GM19240 (cell line): Measurements from ENCODE around the gene NFS1.
A peak's percentile ranks its signal among the peaks of the same experiment; 100 is the strongest.

Experiments used
- DNase-seq: peaks from one replicate; pipeline ENCODE4 v3.0.0; 2011; ENCODE audit warnings: low spot score; ENCODE audit not compliant: insufficient read length

The NFS1 gene

DNA sequence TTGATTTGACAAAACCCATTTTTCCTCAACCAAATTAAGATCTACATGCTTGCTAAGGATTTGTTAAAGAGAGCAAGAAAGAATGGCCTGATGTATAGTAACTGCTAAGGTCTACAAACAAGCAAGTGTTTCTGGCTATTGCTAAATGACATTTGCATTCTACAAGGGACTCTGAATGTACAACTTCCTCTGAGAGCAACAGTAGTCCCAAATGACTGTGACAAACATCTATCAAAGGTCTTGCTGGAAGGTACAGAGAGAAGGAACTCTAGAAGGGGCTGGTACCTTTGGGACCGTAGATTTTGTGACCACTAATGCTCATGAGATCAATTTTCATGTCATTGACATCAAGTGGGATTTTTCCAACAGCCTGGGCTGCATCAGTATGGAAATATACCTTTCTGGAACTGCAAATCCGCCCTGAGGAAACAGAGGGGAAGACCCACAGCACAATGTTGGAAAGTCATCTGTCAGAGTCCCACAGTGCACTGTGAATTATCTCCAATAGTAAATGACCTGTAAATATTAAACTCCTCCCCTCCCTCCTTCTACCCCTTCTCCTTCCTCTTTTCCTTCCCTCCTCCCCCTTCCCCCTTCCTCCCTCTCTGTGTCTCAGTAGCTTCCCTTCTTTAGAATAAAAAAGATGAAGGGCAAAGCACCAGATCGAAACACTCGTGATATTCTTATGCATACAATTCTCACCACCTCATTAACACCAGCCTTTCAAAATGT, 18.5 kb downstream of the NFS1 start:
- DNase-seq, result no peak

DNA sequence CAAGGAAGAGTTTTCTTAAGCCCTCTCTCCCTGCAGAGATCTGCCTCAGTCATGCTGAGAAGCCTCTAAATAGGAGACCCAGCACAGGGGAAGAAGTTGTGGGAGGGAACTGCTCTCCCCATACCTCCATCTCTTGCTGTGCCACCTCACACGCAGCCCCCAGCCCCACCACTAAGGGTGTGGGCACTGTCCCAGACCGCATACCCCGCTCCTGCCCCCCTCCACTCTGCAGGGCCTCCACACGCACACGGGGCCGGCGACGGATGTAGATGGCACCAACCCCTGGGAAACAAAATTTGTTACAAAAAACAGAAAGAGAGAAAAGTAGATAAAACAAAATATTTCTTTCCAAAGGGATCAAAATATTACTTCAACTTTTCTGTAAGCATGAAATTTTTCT, 24.2 kb downstream of the NFS1 start:
- no peak for DNase-seq

DNA sequence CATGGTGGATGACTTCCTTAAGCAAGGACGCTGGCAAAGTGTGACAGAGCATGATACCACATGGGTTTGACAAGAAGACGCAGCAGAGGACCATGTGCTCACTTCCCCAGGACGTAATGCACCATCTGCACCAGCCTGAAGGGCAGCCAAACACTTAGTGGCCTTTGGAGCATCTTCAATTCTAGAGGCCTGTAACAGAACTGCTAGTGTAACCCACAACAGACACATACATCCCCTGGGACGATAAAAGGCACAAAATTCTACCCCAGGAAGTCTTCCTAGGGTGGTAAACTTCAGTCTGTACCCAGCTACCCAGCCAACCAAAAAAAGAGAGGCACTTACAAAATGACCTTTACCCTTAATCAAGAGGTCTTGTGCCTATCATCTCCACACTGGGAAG, 25.3 kb downstream of the NFS1 start:
- DNase-seq, result no peak

DNA sequence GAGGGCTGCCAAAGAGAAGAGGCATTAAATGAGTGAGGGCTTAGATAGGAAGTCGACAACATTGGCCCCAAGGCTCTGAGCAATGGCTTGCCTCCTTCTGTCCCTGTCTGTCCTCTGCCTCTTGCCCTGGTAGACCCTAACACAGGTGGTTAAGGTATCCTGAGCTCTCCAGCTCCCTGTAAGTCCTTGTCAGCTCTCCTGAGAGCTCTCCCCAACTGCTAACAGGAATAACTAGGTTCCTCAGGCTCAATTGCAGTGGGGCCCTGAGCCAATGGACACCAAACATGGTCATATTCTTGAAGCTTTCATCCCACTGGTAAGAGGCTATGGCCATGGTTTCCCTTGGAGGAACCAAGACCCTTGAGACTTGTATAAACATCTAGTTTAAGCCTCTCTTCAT, 29.5 kb downstream of the NFS1 start:
- no peak for DNase-seq

DNA sequence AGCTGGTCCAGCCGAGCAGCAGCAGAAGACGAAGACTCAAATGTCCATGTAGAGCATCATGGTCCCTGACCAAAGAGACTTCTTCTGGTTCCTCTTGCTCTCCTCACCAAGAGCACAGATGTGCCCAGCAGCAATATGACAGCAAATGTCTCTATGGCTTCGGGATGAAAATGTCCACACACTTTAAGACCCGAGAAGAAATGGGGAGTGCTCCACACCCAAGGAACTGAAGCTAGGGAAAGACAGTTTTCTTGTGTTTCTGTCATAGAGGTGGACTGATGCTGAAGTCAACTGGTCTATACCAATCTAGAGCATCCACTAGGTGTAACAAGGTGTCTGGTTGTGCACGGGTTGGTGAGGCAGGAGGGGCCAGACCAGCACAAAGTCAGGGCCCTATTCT, 29.9 kb downstream of the NFS1 start:
- no peak for DNase-seq

DNA sequence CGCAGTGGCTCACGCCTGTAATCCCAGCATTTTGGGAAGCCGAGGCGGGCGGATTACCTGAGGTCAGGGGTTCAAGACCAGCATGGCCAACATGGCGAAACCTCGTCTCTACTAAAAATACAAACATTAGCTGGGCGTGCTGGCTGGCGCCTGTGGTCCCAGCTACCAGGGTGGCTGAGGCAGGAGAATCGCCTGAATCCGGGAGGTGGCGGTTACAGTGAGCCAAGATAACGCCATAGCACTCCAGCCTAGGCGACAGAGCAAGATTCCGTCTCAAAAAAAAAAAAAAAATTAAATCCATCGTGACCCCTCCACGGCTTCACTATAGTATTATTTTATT, 33.2 kb downstream of the NFS1 start:
- DNase-seq, result no peak

DNA sequence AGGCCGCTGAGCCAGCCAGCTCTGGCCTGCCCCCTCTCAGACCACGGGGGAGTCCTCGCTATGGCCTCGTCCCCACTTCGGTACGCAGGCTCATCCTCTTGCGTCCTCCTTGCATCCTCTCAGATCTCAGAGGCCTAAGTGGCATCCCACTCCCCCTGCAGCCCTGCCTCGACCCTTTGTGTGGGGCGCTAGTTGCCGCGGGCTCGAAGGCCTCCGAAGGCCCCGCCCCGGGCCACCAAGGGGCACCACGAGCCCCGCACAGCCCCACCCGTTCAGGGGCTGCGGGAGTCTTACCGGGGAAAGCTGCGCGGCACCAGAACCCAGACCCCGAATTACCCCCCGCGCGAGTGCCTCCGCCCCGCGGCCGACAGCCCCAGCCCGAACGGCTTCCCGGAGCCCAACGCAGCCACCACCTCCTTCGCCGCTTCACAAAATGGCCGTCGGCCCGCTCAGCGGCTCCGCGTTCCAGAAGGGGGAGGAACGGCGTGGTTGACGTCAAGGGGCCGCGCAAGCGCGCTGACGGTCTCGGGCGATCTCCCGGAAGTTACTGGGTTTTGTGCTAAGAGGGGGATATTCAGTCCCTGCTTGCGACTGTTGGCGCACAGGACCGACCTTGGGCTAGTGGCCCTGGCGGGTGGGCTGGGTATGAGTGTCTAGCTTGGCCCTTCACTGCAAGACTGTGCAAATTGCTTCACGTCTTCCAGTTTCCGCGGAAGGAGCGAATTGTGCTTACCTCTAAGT, 34.5 kb downstream of the NFS1 start, which contains the start of the genes CPNE1 and RBM12:
Gene CPNE1, minus strand, starts transcription at position 435 of the 741 bp plus-strand sequence. CDS start 31,977 bp downstream, outside the sequence.
Gene RBM12, minus strand, starts transcription at position 435 of the 741 bp plus-strand sequence. CDS start 9,578 bp downstream, outside the sequence.
- peak; percentile 90 for DNase-seq

DNA sequence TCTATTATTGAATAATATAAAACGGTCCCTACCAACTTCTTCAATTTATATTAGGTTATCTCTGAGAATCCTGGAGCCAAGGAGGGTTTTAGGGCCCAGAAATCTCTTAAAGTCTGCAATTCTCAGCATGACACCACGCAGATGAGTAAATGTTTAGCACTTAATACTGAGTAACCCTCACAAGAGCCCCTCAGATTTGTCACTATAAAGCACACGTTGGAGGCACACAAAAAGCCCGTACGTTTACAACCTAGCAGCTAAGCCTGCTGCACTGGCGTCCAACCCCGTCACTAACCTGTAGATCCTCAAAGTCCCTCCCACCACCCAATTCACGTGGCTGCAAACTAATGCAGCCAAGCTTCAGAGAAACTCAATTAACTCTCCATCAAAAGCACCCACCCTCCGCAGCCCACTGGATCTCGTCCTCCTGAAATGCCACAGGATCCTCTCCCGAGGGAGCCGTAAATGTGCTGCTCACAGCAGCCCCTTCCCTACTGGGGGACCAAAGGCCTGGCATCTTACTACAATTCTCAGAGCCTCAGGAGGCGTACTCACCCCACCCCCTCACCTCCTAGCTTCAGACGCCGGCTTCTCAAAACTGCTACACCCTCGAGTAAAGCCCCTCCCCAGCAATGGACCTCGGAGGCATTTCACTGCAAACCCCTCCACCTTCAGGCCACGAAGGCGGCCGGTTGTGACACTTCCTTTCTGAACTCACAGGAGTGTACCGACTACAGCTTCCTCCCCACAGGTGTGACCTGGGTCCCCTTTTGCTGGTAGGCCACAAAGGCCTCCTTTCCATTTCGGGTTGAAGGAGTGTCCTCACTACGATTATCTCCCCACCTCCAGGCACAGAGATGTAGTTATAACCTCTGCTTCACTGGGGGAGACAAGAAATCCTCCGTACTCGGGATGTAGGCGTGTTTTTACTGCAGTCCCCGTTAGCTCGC, 35.4 kb downstream of the NFS1 start:
- DNase-seq, result peak; percentile 20

DNA sequence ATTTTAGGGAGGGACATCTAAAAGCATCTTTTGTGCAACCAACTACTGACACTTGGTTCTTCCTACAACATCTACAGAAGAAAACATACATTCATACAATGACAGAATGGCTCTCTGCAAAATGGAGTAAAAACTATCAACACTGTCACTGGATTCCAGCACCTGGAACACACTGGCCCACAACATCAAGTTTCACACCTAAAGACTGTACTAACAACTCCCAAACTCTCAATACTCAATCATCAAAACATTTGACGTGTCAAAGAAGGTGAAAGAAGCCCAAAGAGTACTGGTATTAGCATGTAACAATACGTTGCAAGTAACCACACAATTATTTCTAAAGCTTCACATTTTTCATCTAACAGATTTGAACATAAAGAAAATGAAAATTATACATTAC, 36.6 kb downstream of the NFS1 start:
- no peak for DNase-seq

DNA sequence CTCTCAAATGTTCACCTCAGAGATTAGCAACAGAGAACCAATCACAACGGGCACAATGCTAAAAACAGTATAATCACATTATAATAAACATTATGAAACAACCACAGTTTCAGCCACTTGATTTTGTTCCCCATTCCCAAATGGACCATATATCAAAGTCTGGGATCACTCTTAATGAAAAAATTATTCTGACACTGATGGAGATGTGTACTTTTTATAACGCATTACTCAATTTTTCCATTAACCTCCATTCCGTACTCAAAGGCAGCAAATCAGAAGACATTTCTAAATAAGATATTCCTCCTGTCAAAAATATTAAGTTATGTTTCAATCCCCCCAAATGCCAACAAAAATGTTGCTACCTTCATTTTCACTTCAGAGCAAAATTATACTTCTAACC, 37.2 kb downstream of the NFS1 start:
- DNase-seq, result no peak

DNA sequence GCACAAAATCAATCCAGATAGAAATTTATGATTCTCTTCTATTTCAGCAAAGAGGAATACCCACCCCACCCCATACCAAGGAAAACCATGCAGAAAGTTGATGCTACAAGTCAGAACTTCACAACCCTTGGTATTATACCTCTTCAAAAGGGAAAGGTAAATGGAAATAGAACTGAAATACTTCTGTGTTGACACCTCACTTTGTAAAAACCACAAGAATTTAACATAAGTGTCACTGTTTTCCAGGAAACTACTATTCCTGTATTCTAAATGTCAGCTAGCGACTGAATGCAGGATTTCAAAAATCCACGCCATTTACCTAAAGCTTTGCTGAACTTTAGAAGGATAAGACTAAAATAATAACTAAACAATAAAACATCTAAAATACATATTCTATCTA, 38.1 kb downstream of the NFS1 start:
- DNase-seq, result no peak

DNA sequence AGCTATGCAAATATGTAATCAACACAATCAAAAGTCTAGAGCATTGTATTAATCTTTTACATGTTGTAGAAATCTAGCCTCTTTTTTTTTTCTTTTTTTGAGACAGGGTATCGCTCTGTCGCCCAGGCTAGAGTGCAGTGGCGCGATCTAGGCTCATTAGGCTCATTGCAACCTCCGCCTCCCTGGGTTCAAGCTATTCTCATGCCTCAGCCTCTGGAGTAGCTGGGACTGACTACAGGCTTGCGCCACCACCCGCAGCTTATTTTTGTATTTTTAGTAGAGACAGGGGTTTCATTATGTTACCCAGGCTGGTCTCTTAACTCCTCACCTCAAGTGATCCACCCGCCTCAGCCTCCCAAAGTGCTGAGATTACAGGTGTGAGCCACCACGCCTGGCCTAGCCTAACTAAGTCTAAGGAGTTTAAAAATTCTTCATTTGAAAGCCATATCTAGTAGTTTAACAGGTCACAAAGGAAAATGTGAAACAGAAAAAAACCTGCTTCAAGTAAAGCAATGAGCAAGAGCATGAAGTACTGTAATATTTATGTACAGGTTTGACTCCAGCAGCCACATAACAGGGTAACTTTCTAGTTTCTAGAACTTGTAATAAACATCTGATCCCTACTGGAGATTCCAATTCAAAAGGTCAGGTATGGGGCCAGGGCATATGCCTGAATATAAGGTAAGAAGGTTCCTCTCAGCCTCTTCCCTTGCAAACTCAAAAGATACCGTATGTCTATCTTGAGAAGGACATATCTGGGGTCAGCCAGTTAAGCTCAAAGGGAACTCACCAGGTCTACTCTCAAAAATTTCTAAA, 38.8 kb downstream of the NFS1 start:
- no peak for DNase-seq

DNA sequence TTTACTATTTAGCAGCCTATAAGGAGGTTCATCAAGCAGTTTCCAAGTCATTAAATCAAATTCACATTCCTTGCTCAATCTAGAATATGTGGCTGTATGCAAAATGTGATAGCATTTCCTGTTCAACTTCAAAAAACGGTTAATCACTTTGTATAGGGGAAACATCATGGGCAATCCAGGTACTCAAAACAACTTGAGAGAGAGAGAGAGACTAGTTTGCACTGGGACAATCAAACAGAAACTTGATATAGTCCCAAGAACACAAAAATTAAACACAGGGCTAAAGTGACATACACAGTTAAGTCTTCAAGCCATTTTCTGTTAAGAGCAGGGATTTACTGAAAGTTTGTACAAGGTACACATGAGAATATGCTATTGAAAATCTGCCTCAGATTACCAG, 41.9 kb downstream of the NFS1 start:
- no peak for DNase-seq

DNA sequence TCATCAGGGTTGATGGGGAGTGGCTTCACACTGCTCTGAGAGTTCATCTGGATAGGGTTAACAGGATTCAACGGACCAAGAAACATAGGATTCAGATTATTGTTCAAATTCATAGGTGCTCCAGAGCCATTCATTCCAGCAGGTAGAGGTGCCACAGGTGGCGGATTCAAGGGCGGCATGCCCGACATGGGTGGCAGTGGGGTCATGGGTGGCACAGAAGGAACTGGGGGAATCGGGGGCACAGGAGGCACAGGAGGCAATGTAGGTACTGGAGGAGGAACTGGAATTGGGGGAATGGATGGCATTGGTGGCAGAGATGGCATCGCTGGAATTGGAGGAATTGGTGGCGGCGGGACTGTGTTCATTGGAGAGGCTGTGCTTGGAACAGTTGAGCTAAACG, 44.7 kb downstream of the NFS1 start:
- DNase-seq, result no peak

DNA sequence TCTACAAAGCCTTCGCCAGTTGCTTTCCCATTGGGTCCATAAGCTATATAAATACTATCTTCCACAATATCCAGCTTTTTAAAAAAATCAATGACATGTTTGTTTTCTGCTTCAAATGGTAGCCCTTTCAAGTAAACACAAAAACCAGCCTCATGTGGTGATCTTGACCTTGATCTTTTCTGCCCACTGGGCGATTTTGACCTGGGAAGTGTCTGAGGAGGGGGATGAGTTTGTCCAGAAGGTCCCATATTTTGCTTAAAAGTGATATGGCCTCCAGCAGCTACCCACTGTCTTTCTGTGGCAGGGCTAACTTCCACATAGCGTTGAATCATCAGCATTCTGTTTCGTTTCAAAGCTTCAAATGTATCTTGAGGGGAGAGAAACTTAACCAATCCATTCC, 45.3 kb downstream of the NFS1 start:
- DNase-seq, result no peak

DNA sequence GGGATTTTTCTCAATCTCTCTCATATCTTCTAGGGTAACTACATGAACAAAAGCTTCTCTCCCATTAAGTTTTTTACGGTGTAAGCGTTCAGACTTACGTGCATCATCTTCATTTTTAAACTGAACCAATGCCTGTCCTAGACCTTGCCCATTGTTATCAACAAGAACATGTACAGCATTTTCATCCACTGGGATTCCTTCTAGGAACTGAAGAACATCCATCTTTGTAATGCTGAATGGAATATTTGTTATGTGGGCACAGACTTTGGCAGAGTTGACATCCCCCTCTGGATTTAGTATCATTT, 45.8 kb downstream of the NFS1 start:
- DNase-seq, result no peak

DNA sequence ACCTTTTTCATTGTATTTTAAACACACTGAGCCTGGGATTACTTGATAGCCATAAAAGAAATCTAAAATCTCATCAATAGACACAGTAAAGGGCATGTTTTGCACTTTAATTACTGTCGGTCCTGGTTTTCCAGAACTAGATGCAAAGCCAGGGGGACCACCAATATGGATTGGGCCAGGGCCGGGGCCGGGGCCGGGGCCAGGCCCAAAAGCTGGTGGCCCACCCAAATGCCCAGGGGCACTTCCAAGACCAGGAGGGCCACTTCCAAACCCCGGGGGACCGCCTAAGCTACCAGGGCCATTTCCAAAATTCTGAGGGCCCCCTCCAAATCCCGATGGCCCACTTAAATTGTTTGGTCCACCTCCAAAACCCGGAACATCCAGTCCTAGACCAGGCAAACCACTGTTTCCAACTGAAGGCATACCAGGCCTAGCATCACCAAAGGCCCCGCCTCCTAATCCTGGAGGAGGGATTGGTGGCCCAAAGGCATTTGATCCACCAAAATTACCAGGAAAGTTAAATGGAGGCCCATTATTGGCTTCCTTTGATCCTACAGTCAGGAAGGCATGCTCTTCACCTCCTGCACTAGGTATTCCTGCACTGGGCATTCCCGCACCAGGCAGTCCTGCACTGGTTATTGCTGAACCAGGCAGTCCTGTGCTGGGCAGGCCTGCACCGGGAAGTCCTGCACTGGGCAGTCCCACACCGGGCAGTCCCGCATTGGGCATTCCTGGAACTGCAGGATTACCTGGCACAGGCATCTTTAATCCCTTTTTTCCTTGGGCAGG, 46.3 kb downstream of the NFS1 start:
- DNase-seq, result no peak

DNA sequence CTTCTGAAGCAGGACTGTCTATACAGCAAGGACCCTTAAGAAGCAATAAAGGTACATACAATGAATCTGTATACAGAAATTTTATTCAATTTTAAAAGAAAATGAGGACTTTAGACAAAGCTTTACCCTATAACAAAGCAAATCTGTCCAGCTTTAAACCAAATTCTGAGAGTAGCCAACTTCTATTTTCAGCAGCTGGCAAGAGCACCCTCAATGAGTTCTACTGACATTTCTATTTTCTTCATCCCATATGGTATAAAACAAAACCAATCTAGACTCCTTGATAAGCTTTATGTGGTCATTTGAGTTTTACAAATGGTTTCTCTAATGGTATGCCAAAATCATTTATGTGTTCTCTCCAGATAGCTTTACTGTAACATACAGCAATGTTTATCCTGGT, 47.2 kb downstream of the NFS1 start:
- no peak for DNase-seq

DNA sequence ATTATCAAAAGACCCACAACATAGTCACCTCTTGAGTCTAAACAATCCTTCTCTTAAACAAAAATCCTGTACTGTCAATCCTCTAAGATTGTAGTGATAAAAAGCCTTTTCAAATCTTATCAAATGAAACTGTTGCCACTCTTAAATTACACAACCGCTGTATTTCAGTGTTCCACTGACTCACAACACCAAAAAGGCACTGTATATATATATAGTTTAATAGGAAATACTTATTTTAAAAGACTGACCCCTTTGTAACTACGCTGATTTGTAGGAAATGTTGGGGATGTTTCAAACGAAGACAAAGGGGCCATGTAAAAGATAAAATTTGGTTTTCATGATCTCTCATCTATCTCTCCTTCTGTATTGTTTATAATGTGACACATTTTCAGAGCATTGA, 48.5 kb downstream of the NFS1 start:
- no peak for DNase-seq

DNA sequence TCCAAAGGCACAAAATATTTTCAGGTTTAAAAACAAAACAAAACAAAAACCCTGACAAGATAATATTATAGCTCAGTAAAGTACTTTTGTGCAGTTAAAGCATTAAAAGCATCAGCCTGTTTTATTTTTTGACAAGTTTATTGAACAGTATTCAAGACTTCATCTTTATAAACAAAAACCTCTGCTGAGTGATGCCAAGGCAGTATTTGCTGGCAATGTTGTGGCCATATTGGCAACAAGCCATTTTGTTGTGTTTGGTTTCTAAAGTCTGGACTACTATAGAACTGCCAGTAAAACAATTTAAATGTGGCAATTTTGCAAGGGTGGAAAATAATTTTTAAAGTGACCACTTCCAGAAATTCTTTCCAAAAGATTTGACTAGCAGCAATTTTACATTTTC, 50.3 kb downstream of the NFS1 start:
- no peak for DNase-seq
